HAP-1 (cell line): ENCODE results near the gene TRIM6.

Experiments
- DNase-seq, 2 experiments: peaks; one replicate each; pipeline ENCODE4 v3.0.0-alpha.2; 2016 to 2020; ENCODE audit warnings: low spot score in 2 of 2
- H3K27me3 ChIP-seq: fragments of 250-450 bp; sonication (Bioruptor Pico); 2 replicates; pipeline ENCODE4 v1.5.1; 2020; ENCODE audit warnings: low read depth, mild to moderate bottlenecking, moderate library complexity
- H3K36me3 ChIP-seq: fragments of 250-450 bp; sonication (Bioruptor Pico); replicated peaks from 2 replicates; pipeline ENCODE4 v1.5.1; 2020; ENCODE audit warnings: mild to moderate bottlenecking
- H3K4me1 ChIP-seq: fragments of 250-450 bp; sonication (Bioruptor Pico); 2 replicates; pipeline ENCODE4 v1.5.1; 2020; ENCODE audit warnings: mild to moderate bottlenecking
- H3K4me3 ChIP-seq: fragments of 250-450 bp; sonication (Bioruptor Pico); 2 replicates; pipeline ENCODE4 v1.5.1; 2020; ENCODE audit warnings: mild to moderate bottlenecking, moderate library complexity
- H3K9me3 ChIP-seq: fragments of 250-450 bp; sonication (Bioruptor Pico); 2 replicates; pipeline ENCODE4 v1.5.1; 2020; ENCODE audit warnings: mild to moderate bottlenecking, moderate library complexity
- in situ Hi-C: fragments of 300-500 bp; cut with MboI; formaldehyde crosslinking; loops from 3 replicates; pipeline ENCODE4 v1.14.3; 2020; ENCODE audit warnings: low sequenced_read_pairs, inconsistent platforms, mixed read lengths

TRIM6 gene

DNA sequence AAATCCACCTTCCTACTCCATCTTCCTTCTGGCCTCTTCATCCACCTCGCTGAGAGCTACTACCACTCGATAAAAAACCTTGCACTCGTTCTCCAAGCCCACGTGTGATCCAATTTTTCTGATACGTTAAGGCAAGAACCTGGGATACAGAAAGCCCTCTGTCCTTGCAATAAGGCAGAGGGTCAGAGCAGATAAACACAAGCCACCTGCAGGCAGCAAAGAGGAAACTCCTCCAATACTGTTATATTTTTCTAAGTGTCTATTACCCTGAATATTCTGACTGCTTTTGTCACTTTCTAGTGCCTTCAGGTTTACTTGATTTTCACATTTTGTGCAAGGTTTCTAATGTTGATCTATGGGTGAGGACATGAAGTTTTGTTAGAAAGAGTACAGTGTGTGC is 61.9 kb downstream of the TRIM6 start:
- in situ Hi-C loops = no loop called here
- DNase-seq = no peak
- Histone ChIP-seq H3K27me3 (no peaks in the 10 kb centered on the region), H3K4me3 (no peak overlapping the region), H3K36me3 (no peaks in the 10 kb centered on the region), H3K4me1 (no peaks in the 10 kb centered on the region), H3K9me3 (no peaks in the 10 kb centered on the region)
